ENCODE data around the gene AKAP8L.

Gene AKAP8L

GRCh38 chr19:15448778-15449619 is 30.2 kb upstream of the AKAP8L start:
- no peak for DNase-seq

DNA sequence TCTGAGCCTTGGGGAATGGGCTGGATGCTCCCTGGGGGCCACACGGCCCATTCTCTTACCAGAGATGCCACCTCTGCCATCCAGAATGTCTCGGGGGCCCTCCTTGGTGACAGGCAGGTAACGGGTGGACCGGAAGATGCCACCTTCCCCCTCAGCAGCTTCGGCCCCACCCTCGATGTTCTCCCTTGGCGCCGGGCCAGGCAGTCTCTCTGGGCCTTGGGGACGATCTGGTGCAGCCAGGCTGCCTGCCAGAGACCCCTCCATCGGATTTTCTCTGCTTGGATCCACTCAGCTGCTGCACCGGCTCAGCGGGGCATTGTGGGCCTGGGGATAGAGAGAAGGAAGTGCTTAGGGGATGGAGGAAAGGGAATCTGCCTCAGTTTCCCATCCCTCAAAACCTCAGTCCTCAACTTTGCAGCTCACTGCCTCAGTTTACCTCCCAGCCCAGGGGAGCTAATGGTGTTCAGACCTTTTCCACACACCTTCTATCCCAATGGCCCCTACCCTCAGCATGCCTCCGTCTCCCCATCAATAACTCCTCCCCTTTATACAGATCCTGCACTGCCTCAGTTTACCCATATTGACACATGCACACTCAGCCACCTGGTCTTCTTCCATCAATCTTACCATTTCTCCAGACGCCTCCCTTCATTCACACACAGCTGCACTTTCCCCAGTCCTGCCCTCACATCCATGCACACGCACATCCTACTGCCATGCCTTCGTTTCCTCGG is 29.4 kb upstream of the AKAP8L start:
- DNase-seq = no peak

GRCh38 chr19:15447057-15447456 is 28.3 kb upstream of the AKAP8L start:
- DNase-seq = no peak

DNA sequence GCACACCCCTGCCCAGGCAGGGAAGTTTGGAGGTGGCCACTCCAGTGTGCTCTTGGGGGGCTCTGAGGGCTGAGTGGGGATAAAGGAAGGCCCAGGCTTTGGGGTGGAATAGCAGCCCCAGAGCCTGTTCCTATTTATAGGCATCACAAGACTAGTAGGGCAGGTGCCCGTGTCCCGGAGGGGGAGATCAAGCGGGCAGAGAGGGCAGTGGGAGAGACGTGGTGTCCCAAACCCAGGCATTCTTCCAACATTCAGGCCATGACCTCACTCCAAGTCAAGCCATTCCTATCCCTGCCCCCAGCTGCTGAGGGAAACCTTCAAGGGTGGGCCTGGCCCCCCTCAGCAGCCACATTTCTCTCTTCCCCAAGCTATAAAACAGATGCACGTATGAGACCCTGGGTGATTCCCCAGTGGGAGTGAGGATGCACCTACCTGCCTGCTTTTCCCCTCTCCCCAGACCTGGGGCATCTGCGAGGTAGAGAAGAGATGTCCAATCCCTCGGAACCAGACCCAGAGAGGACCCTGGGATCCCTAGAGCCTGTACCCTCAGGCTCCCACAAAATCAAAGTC is 27.1 kb upstream of the AKAP8L start:
- DNase-seq = no peak

DNA sequence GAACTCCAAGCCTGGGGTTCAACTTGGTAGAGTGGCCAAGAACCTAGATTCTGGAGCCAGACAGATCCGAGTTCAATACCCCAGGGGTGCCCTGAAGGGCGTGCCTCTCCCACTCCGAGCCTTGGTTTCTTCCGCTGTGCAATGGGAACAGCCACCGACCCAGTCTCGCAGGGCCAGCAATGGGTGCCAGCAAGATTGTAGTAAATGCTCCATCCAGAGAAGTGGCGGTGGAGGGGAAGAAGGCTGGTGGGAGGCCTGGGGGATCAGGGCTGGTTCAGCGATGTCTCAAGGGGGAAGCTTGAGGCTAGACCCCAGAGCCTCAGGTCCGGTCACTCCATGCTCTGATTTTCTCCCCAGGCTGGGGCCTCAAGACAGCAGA is 26.4 kb upstream of the AKAP8L start:
- DNase-seq = no peak

DNA sequence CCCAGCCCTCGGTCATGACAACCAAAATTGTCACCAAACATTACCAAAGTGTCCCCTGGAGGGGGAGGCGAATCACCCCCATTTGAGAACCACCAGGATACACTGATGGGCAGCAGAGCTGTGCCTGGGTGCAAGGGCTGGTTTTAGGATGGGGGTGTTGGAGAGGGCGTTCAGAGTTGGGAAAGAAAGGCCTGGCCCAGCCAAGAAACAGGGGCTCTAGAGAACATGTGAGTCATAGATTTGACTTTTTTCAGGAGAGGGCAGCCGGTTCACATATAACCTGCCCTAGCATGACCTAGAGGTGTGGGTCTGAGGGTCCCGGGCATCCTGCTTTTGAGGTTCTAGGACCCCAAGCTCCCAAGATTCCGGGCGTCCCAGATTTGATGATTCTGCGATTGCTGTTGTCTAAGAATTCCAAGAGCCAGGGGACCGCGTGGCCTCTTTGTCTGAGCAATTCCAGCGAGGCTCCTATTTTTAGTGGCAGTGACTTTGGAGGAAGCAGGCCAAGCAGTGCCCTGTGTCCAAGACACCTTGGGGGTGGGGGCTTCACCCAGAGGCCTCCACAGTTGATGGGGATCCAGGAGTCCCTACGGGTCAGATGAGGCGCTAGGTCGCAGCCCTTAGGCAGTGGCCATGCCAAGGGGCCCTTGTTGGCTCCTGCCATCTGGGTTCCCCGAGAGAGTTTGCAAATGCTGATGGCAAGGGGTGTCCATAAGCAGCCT is 25.9 kb upstream of the AKAP8L start:
- DNase-seq = no peak

DNA sequence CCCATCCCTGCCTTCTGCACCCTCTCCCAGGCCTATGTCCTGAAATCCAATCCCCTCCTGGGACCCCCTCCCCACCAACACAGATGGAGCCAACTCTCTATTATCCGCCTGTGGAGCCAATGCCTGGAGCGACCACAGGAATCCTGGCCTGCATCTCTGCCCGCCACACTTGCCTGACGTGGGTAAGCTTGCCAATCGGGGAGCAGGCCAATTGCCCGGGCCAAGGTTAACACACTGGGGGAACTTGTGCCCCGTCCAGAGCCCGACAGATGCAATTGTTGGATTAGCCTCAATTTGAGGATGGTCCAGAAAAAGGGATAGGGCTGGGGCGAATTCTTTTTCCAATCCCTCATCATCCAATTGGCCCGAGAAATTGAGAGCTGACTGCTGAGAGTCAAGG is 25.1 kb upstream of the AKAP8L start:
- DNase-seq = no peak

DNA sequence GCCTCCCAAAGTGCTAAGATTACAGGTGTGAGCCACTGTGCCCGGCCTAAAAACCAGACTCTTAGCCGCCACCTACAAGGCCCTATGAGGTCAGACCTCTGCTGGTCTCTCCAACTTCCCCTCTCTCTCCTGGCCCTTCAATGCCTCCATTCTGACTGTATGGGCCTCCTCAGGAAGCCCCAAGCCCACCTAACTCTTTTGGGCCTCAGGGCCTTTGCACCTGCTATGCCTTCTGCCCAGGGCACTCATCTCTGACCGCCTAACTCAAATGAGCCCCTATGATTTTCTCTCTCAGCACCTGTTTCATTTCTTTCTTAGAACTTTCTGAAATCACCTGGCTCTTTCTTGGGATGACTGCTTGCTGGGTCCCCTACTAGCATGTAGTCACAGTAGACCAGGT is 24.5 kb upstream of the AKAP8L start:
- no peak for DNase-seq

- DNase-seq = no peak
These were observed 23.5 kb upstream of the AKAP8L start for GRCh38 chr19:15442142-15442920.

GRCh38 chr19:15441317-15441716 is 22.5 kb upstream of the AKAP8L start:
- no peak for DNase-seq

- no peak for DNase-seq
These were observed 21.2 kb upstream of the AKAP8L start for GRCh38 chr19:15439821-15440641.

DNA sequence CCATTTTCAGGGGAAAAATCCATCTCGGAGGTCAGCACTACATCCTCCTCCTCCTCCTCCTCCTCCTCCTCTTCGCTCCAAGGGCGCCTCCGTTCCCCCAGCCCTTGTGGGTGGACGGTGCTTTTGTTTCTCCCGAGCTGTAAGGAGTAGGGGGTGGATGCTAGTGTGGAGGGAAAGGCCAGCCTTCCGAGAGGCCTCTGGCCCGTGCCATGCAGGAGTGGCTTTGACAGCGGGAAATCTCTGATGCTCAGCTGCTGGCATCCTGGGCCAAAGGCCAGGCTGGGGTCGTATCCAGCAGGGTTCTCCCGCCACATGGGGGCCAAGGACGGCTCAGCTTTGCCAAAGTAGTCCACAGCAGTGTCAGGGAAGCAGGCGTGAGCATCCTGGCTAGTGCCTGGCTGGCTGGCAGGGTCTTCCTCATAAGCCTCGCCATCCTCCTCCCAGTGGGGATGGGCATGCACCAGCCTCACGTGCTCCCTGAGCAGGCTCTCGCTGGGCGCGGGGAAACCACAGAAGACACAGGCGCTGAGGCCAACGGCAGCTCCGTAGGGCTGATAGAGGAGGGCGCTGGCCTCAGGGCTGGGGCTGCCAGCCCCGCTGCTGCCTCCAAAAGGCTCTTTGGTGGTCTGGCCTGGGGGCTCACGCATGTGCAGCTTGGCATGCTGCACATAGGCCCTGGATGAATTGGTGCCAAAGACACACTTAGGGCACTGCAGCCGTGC is 20.5 kb upstream of the AKAP8L start:
- DNase-seq = no peak

DNA sequence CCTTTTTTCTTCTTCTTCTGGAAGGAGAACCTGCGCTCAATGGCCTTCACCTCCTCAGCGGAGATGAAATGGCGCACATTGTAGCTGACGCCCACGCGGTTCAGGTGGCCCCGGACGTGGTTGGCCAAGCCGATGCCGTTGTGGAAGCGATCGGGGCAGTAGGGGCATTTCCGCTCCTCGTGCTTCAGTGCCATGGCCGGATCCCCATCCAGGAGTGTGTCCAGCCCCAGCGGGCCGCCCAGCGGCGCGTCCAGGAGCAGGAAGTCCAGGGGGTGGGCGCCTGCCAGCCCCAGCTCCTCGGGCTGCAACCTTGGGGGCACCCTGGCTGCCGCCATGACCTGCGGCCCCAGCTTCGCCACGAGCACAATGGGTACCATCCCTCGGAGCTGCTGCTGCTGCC is 19.8 kb upstream of the AKAP8L start:
- DNase-seq = no peak

- no peak for DNase-seq
These were observed 19.3 kb upstream of the AKAP8L start for GRCh38 chr19:15438124-15438496.

GRCh38 chr19:15437355-15438123 is 18.8 kb upstream of the AKAP8L start:
- DNase-seq = no peak

DNA sequence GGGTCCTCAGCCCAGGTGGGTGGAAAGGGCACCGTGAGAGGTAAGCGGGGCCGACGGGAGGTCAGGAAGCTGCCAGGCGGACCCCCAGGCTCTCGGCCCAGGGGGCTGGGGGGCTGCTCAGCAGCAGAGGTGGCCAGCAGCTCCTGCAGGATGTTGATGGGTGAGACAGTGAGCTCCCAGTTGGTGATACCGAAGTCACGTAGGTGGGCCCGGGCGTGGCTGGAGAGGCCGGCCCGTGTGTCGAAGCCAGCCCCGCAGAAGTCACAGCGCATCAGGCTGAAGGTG is 18.0 kb upstream of the AKAP8L start:
- no peak for DNase-seq

- no peak for DNase-seq
These were observed 17.4 kb upstream of the AKAP8L start for GRCh38 chr19:15436012-15436825.

GRCh38 chr19:15433519-15434069 is 14.8 kb upstream of the AKAP8L start:
- DNase-seq = no peak

All from NCI-H1436 (cell line).